Sigmoid colon (tissue), 7 donors: ENCODE results near the gene CCDC178. TPM values are rescaled to one million over a fixed set of nuclear protein-coding genes. Genes with fewer than 3 reads are reported as not detected.

ENCODE experiments used
- DNase-seq: peaks from one replicate; pipeline ENCODE4 v3.0.0-alpha.2; 2019
- H3K27ac ChIP-seq, 4 donors: fragments of 200-600 bp; sonication (generic); one replicate each; pipeline ENCODE4 v1.5.1; 2016 to 2019; ENCODE audit warnings: mild to moderate bottlenecking in 1 of 4
- H3K27me3 ChIP-seq, 3 donors: fragments of 200-600 bp; sonication (generic); one replicate each; pipeline ENCODE4 v1.5.1; 2019; ENCODE audit warnings: mild to moderate bottlenecking in 1 of 3
- H3K36me3 ChIP-seq, 4 donors: fragments of 200-600 bp; sonication (generic); one replicate each; pipeline ENCODE4 v1.5.1; 2016 to 2019
- H3K4me1 ChIP-seq, 4 donors: fragments of 200-600 bp; sonication (generic); one replicate each; pipeline ENCODE4 v1.5.1; 2017 to 2019
- H3K4me3 ChIP-seq, 4 donors: fragments of 200-600 bp; sonication (generic); one replicate each; pipeline ENCODE4 v1.5.1; 2017 to 2019; ENCODE audit warnings: mild to moderate bottlenecking in 2 of 4, moderate library complexity in 1 of 4
- H3K9me3 ChIP-seq, 4 donors: fragments of 200-600 bp in 3 of 4; sonication (generic) in 3 of 4; one replicate each; pipeline versions ENCODE4 v1.5.1 to v1.6.1; 2013 to 2019
- EP300 ChIP-seq, 4 donors: sonication (generic); formaldehyde crosslinking; IDR thresholded peaks; one replicate each; pipeline ENCODE4 v1.6.1; 2017; ENCODE audit warnings: antibody characterized with exemption in 4 of 4
- POLR2A ChIP-seq, 2 donors: fragments of 450-650 bp; IDR thresholded peaks; one replicate each; pipeline ENCODE4 v1.6.1; 2016; ENCODE audit warnings: antibody characterized with exemption in 2 of 2, mild to moderate bottlenecking in 2 of 2, moderate library complexity in 2 of 2
- POLR2AphosphoS5 ChIP-seq, 4 donors: sonication (generic); formaldehyde crosslinking; IDR thresholded peaks; one replicate each; pipeline ENCODE4 v1.6.1; 2017; ENCODE audit warnings: antibody characterized with exemption in 4 of 4
- WGBS, 2 donors: extraction: QIAGEN DNeasy Blood & Tissue Kit; methylation state at CpG; one replicate each; pipeline ENCODE4 v1.1.7; 2013; 5-methylcytosine and 5-hydroxymethylcytosine counted together
- intact Hi-C: fragments of 100-400 bp; cut with DNase I; formaldehyde crosslinking; loops from one replicate; pipeline ENCODE4 v1.15.1; 2023
- polyA plus RNA-seq, 3 donors: library from polyadenylated mRNA; stranded (reverse); fragments of 200-250 nt; gene quantifications; one replicate each; pipeline ENCODE4 v1.2.3, GENCODE V29; 2013
- total RNA-seq, 4 donors: library from RNA; depleted of rRNA; stranded (reverse); fragments of >200 nt; gene quantifications; one replicate each; pipeline ENCODE4 v1.1.0, GENCODE V29; 2016
- TF ChIP-seq, protein P1 (sequence below), 4 experiments: fragments of 450-650 bp in 3 of 4; fragments of 200-600 bp in 1 of 4; IDR thresholded peaks; one replicate each; pipeline ENCODE4 v1.5.1; 2016 to 2019; ENCODE audit warnings: antibody characterized with exemption in 4 of 4, mild to moderate bottlenecking in 3 of 4, moderate library complexity in 2 of 4
- donor health status: healthy with polysubstance abuse.
- donor health status: Bipolar disorder and iron deficiency.
- donor health status: healthy.

The CCDC178 gene
- total and polyA plus RNA-seq, 7 donors, result under 0.01 to 1.7 (median 0.66) TPM; not detected in 2

GRCh38 chr18:33052886-33053285 lies 387.6 kb downstream of the CCDC178 start:
- no peaks in the 10 kb centered on the region for H3K27me3 ChIP-seq
- TF ChIP-seq, protein P1, sequence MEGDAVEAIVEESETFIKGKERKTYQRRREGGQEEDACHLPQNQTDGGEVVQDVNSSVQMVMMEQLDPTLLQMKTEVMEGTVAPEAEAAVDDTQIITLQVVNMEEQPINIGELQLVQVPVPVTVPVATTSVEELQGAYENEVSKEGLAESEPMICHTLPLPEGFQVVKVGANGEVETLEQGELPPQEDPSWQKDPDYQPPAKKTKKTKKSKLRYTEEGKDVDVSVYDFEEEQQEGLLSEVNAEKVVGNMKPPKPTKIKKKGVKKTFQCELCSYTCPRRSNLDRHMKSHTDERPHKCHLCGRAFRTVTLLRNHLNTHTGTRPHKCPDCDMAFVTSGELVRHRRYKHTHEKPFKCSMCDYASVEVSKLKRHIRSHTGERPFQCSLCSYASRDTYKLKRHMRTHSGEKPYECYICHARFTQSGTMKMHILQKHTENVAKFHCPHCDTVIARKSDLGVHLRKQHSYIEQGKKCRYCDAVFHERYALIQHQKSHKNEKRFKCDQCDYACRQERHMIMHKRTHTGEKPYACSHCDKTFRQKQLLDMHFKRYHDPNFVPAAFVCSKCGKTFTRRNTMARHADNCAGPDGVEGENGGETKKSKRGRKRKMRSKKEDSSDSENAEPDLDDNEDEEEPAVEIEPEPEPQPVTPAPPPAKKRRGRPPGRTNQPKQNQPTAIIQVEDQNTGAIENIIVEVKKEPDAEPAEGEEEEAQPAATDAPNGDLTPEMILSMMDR (IDR thresholded peaks at IDR 0.05), result no peak
- TF ChIP-seq POLR2AphosphoS5 (IDR thresholded peaks at IDR 0.05) (no peak), EP300 (IDR thresholded peaks at IDR 0.05) (no peak), POLR2A (IDR thresholded peaks at IDR 0.05) (no peak)
- no peaks in the 10 kb centered on the region for H3K4me1 ChIP-seq
- no peaks in the 10 kb centered on the region for H3K36me3 ChIP-seq
- no peaks in the 10 kb centered on the region for H3K9me3 ChIP-seq
- DNase-seq, result no peak
- no peak overlapping the region for H3K4me3 ChIP-seq
- H3K27ac ChIP-seq, result no peak overlapping the region
- WGBS, 2 donors, result 73 to 85% methylated on average over 2 of the region's 2 CpGs
- intact Hi-C loops, result no loop called here

DNA sequence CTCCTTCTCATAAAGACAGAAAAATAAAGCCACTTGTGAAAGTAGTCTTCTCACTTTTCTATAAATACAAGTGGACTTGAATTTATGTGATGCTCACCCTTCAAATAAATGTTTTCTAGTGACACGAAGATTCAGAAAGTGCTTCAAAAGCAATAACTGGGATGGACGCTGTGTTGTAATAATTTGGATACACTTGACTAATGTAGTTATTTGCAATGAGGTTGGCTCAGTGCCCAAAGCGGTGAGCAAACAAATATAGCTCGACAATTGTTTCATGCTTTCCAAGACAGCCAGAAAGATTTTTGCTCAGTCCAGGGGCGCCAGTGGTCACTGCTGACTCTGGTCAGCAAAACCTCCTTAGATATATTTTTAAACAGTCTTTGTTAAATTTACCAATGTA lies 389.1 kb downstream of the CCDC178 start:
- DNase-seq, result no peak
- TF ChIP-seq EP300 (IDR thresholded peaks at IDR 0.05) (no peak), POLR2AphosphoS5 (IDR thresholded peaks at IDR 0.05) (no peak), POLR2A (IDR thresholded peaks at IDR 0.05) (no peak)
- TF ChIP-seq, protein P1 (IDR thresholded peaks at IDR 0.05), result no peak
- Histone ChIP-seq H3K9me3 (no peaks in the 10 kb centered on the region), H3K27ac (no peak overlapping the region), H3K4me3 (no peak overlapping the region), H3K4me1 (no peaks in the 10 kb centered on the region), H3K27me3 (no peaks in the 10 kb centered on the region), H3K36me3 (no peaks in the 10 kb centered on the region)
- intact Hi-C loops, result no loop called here
- WGBS, 2 donors, result 12 to 54% methylated on average over 5 of the region's 5 CpGs

GRCh38 chr18:33040213-33040612 lies 400.3 kb downstream of the CCDC178 start:
- no peak overlapping the region for H3K27ac ChIP-seq
- intact Hi-C loops, result no loop called here

DNA sequence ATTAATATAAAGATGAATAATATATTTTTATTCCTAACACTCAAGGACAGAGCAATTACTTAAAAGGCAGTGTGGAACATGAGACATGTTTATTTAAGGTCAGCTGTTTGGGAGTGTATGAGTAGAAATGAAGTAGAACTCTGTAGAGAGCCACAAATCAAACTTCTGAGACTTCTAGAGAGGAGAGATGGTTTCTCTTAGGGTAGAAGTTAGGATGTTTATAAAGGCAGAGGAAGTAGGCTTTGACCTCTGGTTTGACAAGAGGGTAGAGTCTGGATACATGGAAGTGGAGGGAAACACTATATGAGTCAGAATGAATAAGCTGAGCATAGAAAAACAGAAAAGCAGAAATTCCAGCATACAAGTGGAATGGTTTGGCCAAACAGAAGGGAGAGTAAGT lies 405.6 kb downstream of the CCDC178 start:
- H3K36me3 ChIP-seq, result no peaks in the 10 kb centered on the region
- H3K27ac ChIP-seq, result no peak overlapping the region
- H3K4me3 ChIP-seq, result no peak overlapping the region
- no peaks in the 10 kb centered on the region for H3K4me1 ChIP-seq
- no peaks in the 10 kb centered on the region for H3K9me3 ChIP-seq
- intact Hi-C loops, result no loop called here
- H3K27me3 ChIP-seq, result no peaks in the 10 kb centered on the region
- DNase-seq, result no peak
- no peak for TF ChIP-seq POLR2A (IDR thresholded peaks at IDR 0.05)
- TF ChIP-seq, protein P1 (IDR thresholded peaks at IDR 0.05), result no peak

More at GRCh38 chr18:33040213-33040612, 400.3 kb downstream of the CCDC178 start:
- no peaks in the 10 kb centered on the region for H3K9me3 ChIP-seq
- H3K4me3 ChIP-seq, result no peak overlapping the region
- H3K27me3 ChIP-seq, result no peaks in the 10 kb centered on the region
- no peak for DNase-seq
- TF ChIP-seq, protein P1 (IDR thresholded peaks at IDR 0.05), result no peak
- no peaks in the 10 kb centered on the region for H3K36me3 ChIP-seq
- no peaks in the 10 kb centered on the region for H3K4me1 ChIP-seq

DNA sequence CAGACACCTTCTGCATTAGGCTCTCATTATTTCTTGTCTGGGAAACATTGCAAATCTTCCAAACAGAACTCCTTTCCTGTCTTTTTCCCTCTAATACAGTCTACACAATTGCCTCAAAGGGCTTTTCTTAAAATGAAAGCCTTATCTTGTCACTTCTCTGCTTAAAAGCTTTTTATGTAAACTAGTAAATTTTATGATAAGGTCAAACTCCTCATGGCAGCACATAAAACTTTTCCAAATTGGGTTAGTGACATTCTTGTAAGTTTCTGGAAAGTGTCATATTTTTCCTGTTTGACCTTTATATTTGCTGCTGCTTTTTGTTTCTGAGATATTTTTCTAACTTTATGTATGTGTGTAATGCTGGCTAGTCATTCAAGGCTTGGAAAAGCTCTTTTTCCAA lies 406.3 kb downstream of the CCDC178 start:
- Histone ChIP-seq H3K4me3 (no peak overlapping the region), H3K27ac (no peak overlapping the region), H3K4me1 (no peaks in the 10 kb centered on the region), H3K27me3 (no peaks in the 10 kb centered on the region), H3K36me3 (no peaks in the 10 kb centered on the region), H3K9me3 (no peaks in the 10 kb centered on the region)
- TF ChIP-seq POLR2A (IDR thresholded peaks at IDR 0.05), result no peak
- TF ChIP-seq EP300 (IDR thresholded peaks at IDR 0.05), result no peak
- TF ChIP-seq, protein P1 (IDR thresholded peaks at IDR 0.05), result no peak
- no peak for TF ChIP-seq POLR2AphosphoS5 (IDR thresholded peaks at IDR 0.05)
- no peak for DNase-seq
- intact Hi-C loops, result no loop called here
